ENCODE results near the gene COL23A1.
"Not testable (repeated sequence)": the region's sequence is repeated elsewhere in the genome, so short reads cannot be mapped to it uniquely, and the experiment has no call there.

COL23A1 gene

GRCh38 chr5:178333821-178334481 is 256.2 kb downstream of the COL23A1 start:
- DNase-seq = no peak

GRCh38 chr5:178332210-178332641 is 258.0 kb downstream of the COL23A1 start:
- DNase-seq = no peak

- no peak for DNase-seq
Measured at GRCh38 chr5:178331491-178331996, 258.6 kb downstream of the COL23A1 start.

GRCh38 chr5:178330791-178331404 is 259.3 kb downstream of the COL23A1 start:
- DNase-seq = peak; percentile 22 to 24

GRCh38 chr5:178328826-178329730 is 261.1 kb downstream of the COL23A1 start:
- DNase-seq = no peak

- peak; percentile 57 to 72 for DNase-seq
Measured at GRCh38 chr5:178327931-178328711, 262.1 kb downstream of the COL23A1 start.

- DNase-seq = no peak
Measured at GRCh38 chr5:178327446-178327845, 262.7 kb downstream of the COL23A1 start.

GRCh38 chr5:178326374-178326715 is 263.8 kb downstream of the COL23A1 start:
- no peak for DNase-seq

GRCh38 chr5:178325679-178326373 is 264.4 kb downstream of the COL23A1 start:
- no peak for DNase-seq

- no peak for DNase-seq
Measured at GRCh38 chr5:178325311-178325678, 264.9 kb downstream of the COL23A1 start.

- DNase-seq = no peak
Measured at GRCh38 chr5:178324481-178325310, 265.5 kb downstream of the COL23A1 start.

GRCh38 chr5:178323961-178324360 is 266.2 kb downstream of the COL23A1 start:
- no peak for DNase-seq

- DNase-seq = no peak
Measured at GRCh38 chr5:178323541-178323865, 266.7 kb downstream of the COL23A1 start.

GRCh38 chr5:178322736-178323540 is 267.3 kb downstream of the COL23A1 start:
- DNase-seq = no peak

- no peak for DNase-seq
Measured at GRCh38 chr5:178320281-178320855, 269.8 kb downstream of the COL23A1 start.

- no peak for DNase-seq
Measured at GRCh38 chr5:178319541-178320041, 270.6 kb downstream of the COL23A1 start.

- DNase-seq = no peak
Measured at GRCh38 chr5:178318893-178319292, 271.3 kb downstream of the COL23A1 start.

- no peak for DNase-seq
Measured at GRCh38 chr5:178318382-178318781, 271.8 kb downstream of the COL23A1 start.

GRCh38 chr5:178317727-178318126 is 272.5 kb downstream of the COL23A1 start:
- not testable (repeated sequence) for DNase-seq

All from Kasumi-1 (cell line).